ENCODE data around the gene ETNK2. TPM values are rescaled to one million over a fixed set of nuclear protein-coding genes. Genes with fewer than 3 reads are reported as not detected.

Gene ETNK2
- total and polyA plus RNA-seq, 2 experiments from 2014 or later = 51.1 to 71.9 TPM

GRCh38 chr1:204121840-204122555, 29.8 kb downstream of the ETNK2 start:
- no peaks in the 10 kb centered on the region for H3K27me3 ChIP-seq
- no peak for TF ChIP-seq EZH2phosphoT487 (IDR thresholded peaks at IDR 0.05; ENCODE audit: low read depth, severe bottlenecking, unreplicated experiment)
- no peak for TF ChIP-seq EZH2 (IDR thresholded peaks at IDR 0.05; ENCODE audit: borderline replicate concordance)
- no peak for TF ChIP-seq CTCF (IDR thresholded peaks at IDR 0.05; ENCODE audit: poor library complexity)
- no peaks in the 10 kb centered on the region for H3K9me2 ChIP-seq (replicated peaks; ENCODE audit: insufficient read depth)
- H3K9me3 ChIP-seq (ENCODE audit: low read depth) = no peaks in the 10 kb centered on the region
- no peak overlapping the region for H2AFZ ChIP-seq
- no peak overlapping the region for H3K4me2 ChIP-seq
- no peak overlapping the region for H3K27ac ChIP-seq
- H4K20me1 ChIP-seq (ENCODE audit: insufficient read depth, poor library complexity, severe bottlenecking) = no peaks in the 10 kb centered on the region
- WGBS (ENCODE audit: low lambda C conversion rate, missing lambda C conversion rate) = 97% methylated on average over 10 of the region's 17 CpGs
- H3K4me3 ChIP-seq = no peak overlapping the region
- peaks cover 2% of the 10 kb centered on the region for H3K4me1 ChIP-seq (ENCODE audit: insufficient read depth)
- no peak for DNase-seq (ENCODE audit: low spot score)
- no peaks in the 10 kb centered on the region for H3K79me2 ChIP-seq
- no peaks in the 10 kb centered on the region for H3K36me3 ChIP-seq (replicated peaks; ENCODE audit: insufficient read depth, low read depth)

GRCh38 chr1:204116539-204116938, 35.3 kb downstream of the ETNK2 start:
- Histone ChIP-seq H3K4me2 (no peak overlapping the region), H3K36me3 (replicated peaks; ENCODE audit: insufficient read depth, low read depth) (no peaks in the 10 kb centered on the region), H3K4me3 (no peak overlapping the region), H3K9me2 (replicated peaks; ENCODE audit: insufficient read depth) (no peaks in the 10 kb centered on the region), H4K20me1 (ENCODE audit: insufficient read depth, poor library complexity, severe bottlenecking) (no peaks in the 10 kb centered on the region), H2AFZ (no peak overlapping the region), H3K4me1 (ENCODE audit: insufficient read depth) (no peaks in the 10 kb centered on the region), H3K9me3 (ENCODE audit: low read depth) (no peaks in the 10 kb centered on the region), H3K27me3 (no peaks in the 10 kb centered on the region), H3K79me2 (peaks cover 24% of the 10 kb centered on the region), H3K27ac (no peak overlapping the region)
- no peak for DNase-seq (ENCODE audit: low spot score)
- WGBS (ENCODE audit: low lambda C conversion rate, missing lambda C conversion rate) = 90% methylated on average over 4 of the region's 4 CpGs
- no peak for TF ChIP-seq EZH2 (IDR thresholded peaks at IDR 0.05; ENCODE audit: borderline replicate concordance)
- TF ChIP-seq CTCF (IDR thresholded peaks at IDR 0.05; ENCODE audit: poor library complexity) = no peak
- no peak for TF ChIP-seq EZH2phosphoT487 (IDR thresholded peaks at IDR 0.05; ENCODE audit: low read depth, severe bottlenecking, unreplicated experiment)

- TF ChIP-seq EZH2phosphoT487 (IDR thresholded peaks at IDR 0.05; ENCODE audit: low read depth, severe bottlenecking, unreplicated experiment) (no peak), EZH2 (IDR thresholded peaks at IDR 0.05; ENCODE audit: borderline replicate concordance) (no peak), CTCF (IDR thresholded peaks at IDR 0.05; ENCODE audit: poor library complexity) (no peak)
- no peak overlapping the region for H2AFZ ChIP-seq
Observed at GRCh38 chr1:204115116-204115515, 36.7 kb downstream of the ETNK2 start.

More at GRCh38 chr1:204115116-204115515, 36.7 kb downstream of the ETNK2 start:
- H3K27me3 ChIP-seq = no peaks in the 10 kb centered on the region
- no peaks in the 10 kb centered on the region for H3K9me2 ChIP-seq (replicated peaks; ENCODE audit: insufficient read depth)
- no peak for DNase-seq (ENCODE audit: low spot score)
- H3K4me2 ChIP-seq = no peak overlapping the region
- no peak overlapping the region for H3K27ac ChIP-seq
- no peaks in the 10 kb centered on the region for H3K9me3 ChIP-seq (ENCODE audit: low read depth)
- no peaks in the 10 kb centered on the region for H3K4me1 ChIP-seq (ENCODE audit: insufficient read depth)
- WGBS (ENCODE audit: low lambda C conversion rate, missing lambda C conversion rate) = 93% methylated on average over 4 of the region's 4 CpGs
- H3K36me3 ChIP-seq (replicated peaks; ENCODE audit: insufficient read depth, low read depth) = no peaks in the 10 kb centered on the region
- peaks cover 37% of the 10 kb centered on the region for H3K79me2 ChIP-seq
- H3K4me3 ChIP-seq = no peak overlapping the region
- H4K20me1 ChIP-seq (ENCODE audit: insufficient read depth, poor library complexity, severe bottlenecking) = no peaks in the 10 kb centered on the region
